HEK293 (cell line): ENCODE data around the gene PCDHGA5.
"Not testable (repeated sequence)": the region's sequence is repeated elsewhere in the genome, so short reads cannot be mapped to it uniquely, and the experiment has no call there.

Source experiments
- HOXA7 ChIP-seq: sonication (generic); formaldehyde crosslinking; IDR thresholded peaks from 2 replicates; pipeline ENCODE4 v1.8.1; 2022; ENCODE audit warnings: missing genetic modification reagents, borderline replicate concordance
- KLF9 ChIP-seq: fragments of 450-650 bp; formaldehyde crosslinking; IDR thresholded peaks from 2 replicates; pipeline ENCODE4 v1.5.1; 2016; ENCODE audit warnings: missing biosample characterization, missing genetic modification characterization, low read depth
- MYNN ChIP-seq: fragments of 450-650 bp; formaldehyde crosslinking; IDR thresholded peaks from 2 replicates; pipeline ENCODE4 v1.5.1; 2016; ENCODE audit warnings: missing biosample characterization, missing genetic modification characterization, borderline replicate concordance
- YY1 ChIP-seq: fragments of 450-650 bp; formaldehyde crosslinking; IDR thresholded peaks from 2 replicates; pipeline ENCODE4 v1.5.1; 2018; ENCODE audit warnings: missing biosample characterization, missing genetic modification characterization
- ZBTB1 ChIP-seq: fragments of 450-650 bp; formaldehyde crosslinking; IDR thresholded peaks from 2 replicates; pipeline ENCODE4 v1.5.1; 2016; ENCODE audit warnings: missing biosample characterization, missing genetic modification characterization
- ZBTB21 ChIP-seq: fragments of 450-650 bp; formaldehyde crosslinking; IDR thresholded peaks from 2 replicates; pipeline ENCODE4 v1.5.1; 2017; ENCODE audit warnings: missing biosample characterization, missing genetic modification characterization
- ZBTB49 ChIP-seq: fragments of 450-650 bp; formaldehyde crosslinking; IDR thresholded peaks from 2 replicates; pipeline ENCODE4 v1.5.1; 2016; ENCODE audit warnings: missing biosample characterization, missing genetic modification characterization, low read depth
- ZNF112 ChIP-seq: fragments of 450-650 bp; formaldehyde crosslinking; IDR thresholded peaks from 2 replicates; pipeline ENCODE4 v1.5.0; 2017; ENCODE audit warnings: missing biosample characterization, missing genetic modification characterization
- ZNF121 ChIP-seq: fragments of 450-650 bp; formaldehyde crosslinking; IDR thresholded peaks from 2 replicates; pipeline ENCODE4 v1.5.1; 2016; ENCODE audit warnings: missing biosample characterization, missing genetic modification characterization
- ZNF175 ChIP-seq: fragments of 450-650 bp; formaldehyde crosslinking; IDR thresholded peaks from 2 replicates; pipeline ENCODE4 v1.5.1; 2016; ENCODE audit warnings: missing biosample characterization, missing genetic modification characterization
- ZNF785 ChIP-seq: fragments of 450-650 bp; formaldehyde crosslinking; IDR thresholded peaks from 2 replicates; pipeline ENCODE4 v1.5.1; 2016; ENCODE audit warnings: missing biosample characterization, missing genetic modification characterization
- ZNF843 ChIP-seq: fragments of 450-650 bp; formaldehyde crosslinking; IDR thresholded peaks from 2 replicates; pipeline ENCODE4 v1.5.1; 2016; ENCODE audit warnings: missing biosample characterization, missing genetic modification characterization
- TF ChIP-seq, protein P1 (sequence below): fragments of 450-650 bp; formaldehyde crosslinking; IDR thresholded peaks from 2 replicates; pipeline ENCODE4 v1.5.1; 2016; ENCODE audit warnings: missing biosample characterization, missing genetic modification characterization
- TF ChIP-seq, protein P2 (sequence below): fragments of 450-650 bp; formaldehyde crosslinking; IDR thresholded peaks from 2 replicates; pipeline ENCODE4 v1.5.1; 2016; ENCODE audit warnings: missing biosample characterization, missing genetic modification characterization

- TF ChIP-seq ZBTB49 (tag by site-specific recombination); ZNF785 (tag by site-specific recombination); YY1 (tag by site-specific recombination); ZNF175 (tag by site-specific recombination); ZBTB21; HOXA7 (CRISPR knock-in tag); ZBTB1; ZNF843; KLF9; ZNF112; ZNF121 (tag by site-specific recombination); MYNN (tag by site-specific recombination): not testable (repeated sequence)
- TF ChIP-seq, protein P1, sequence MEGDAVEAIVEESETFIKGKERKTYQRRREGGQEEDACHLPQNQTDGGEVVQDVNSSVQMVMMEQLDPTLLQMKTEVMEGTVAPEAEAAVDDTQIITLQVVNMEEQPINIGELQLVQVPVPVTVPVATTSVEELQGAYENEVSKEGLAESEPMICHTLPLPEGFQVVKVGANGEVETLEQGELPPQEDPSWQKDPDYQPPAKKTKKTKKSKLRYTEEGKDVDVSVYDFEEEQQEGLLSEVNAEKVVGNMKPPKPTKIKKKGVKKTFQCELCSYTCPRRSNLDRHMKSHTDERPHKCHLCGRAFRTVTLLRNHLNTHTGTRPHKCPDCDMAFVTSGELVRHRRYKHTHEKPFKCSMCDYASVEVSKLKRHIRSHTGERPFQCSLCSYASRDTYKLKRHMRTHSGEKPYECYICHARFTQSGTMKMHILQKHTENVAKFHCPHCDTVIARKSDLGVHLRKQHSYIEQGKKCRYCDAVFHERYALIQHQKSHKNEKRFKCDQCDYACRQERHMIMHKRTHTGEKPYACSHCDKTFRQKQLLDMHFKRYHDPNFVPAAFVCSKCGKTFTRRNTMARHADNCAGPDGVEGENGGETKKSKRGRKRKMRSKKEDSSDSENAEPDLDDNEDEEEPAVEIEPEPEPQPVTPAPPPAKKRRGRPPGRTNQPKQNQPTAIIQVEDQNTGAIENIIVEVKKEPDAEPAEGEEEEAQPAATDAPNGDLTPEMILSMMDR: not testable (repeated sequence)
- TF ChIP-seq, protein P2, sequence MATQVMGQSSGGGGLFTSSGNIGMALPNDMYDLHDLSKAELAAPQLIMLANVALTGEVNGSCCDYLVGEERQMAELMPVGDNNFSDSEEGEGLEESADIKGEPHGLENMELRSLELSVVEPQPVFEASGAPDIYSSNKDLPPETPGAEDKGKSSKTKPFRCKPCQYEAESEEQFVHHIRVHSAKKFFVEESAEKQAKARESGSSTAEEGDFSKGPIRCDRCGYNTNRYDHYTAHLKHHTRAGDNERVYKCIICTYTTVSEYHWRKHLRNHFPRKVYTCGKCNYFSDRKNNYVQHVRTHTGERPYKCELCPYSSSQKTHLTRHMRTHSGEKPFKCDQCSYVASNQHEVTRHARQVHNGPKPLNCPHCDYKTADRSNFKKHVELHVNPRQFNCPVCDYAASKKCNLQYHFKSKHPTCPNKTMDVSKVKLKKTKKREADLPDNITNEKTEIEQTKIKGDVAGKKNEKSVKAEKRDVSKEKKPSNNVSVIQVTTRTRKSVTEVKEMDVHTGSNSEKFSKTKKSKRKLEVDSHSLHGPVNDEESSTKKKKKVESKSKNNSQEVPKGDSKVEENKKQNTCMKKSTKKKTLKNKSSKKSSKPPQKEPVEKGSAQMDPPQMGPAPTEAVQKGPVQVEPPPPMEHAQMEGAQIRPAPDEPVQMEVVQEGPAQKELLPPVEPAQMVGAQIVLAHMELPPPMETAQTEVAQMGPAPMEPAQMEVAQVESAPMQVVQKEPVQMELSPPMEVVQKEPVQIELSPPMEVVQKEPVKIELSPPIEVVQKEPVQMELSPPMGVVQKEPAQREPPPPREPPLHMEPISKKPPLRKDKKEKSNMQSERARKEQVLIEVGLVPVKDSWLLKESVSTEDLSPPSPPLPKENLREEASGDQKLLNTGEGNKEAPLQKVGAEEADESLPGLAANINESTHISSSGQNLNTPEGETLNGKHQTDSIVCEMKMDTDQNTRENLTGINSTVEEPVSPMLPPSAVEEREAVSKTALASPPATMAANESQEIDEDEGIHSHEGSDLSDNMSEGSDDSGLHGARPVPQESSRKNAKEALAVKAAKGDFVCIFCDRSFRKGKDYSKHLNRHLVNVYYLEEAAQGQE (tag by site-specific recombination): not testable (repeated sequence)
These were observed 44.0 kb downstream of the PCDHGA5 start, which contains the start of gene PCDHGB6 for GRCh38 chr5:141407790-141408505.
